KOPT-K1 (cell line): ENCODE data around the gene FBXW8.

Experiments used
- H3K27ac ChIP-seq: fragments of 200-600 bp; sonication (generic); 2 replicates; pipeline ENCODE4 v1.5.1; 2016; ENCODE audit warnings: antibody characterized with exemption, mild to moderate bottlenecking, low read depth, low read length; ENCODE audit not compliant: poor library complexity, severe bottlenecking
- H3K36me3 ChIP-seq: fragments of 200-600 bp; sonication (generic); 2 replicates; pipeline ENCODE4 v1.5.1; 2017; ENCODE audit warnings: antibody characterized with exemption, mild to moderate bottlenecking, low read length, moderate library complexity; ENCODE audit not compliant: insufficient read depth
- H3K9me3 ChIP-seq: fragments of 200-600 bp; sonication (generic); 2 replicates; pipeline ENCODE4 v1.5.1; 2017; ENCODE audit warnings: antibody characterized with exemption, low read length, mild to moderate bottlenecking; ENCODE audit not compliant: insufficient read depth, poor library complexity, severe bottlenecking

Gene FBXW8

DNA sequence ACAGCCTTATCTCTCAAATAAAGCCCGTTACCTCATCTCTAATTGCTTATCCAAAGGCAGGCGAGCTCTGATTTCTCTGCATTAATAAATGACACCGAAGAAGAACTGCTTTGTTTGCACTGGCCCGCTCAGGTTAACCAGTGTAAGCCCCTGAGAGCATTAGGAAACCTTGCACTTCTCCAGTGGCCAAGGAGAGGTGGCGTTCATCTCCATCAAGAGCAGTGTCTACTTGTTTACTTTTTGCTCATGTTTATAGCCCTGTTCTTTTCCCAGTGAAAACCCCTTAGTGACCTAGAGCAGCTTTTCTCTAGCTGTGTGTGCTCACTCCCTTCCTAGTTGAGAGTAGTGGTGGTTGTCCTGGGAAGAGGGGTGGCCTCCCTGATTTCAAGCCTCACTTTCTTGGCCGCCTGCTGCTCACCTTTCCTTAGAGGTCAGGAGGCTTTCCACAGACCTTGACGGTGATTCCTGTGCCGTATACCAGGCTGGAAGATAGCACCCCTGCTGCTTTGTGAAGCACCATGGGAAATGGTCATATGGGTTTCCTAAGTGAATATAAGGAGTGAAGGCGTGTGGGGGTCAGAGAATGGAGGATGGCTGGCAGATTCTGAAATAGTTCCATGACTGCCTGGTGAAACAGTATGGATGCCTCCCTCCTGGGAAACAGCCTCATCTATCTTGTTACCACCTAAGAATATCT, 16.6 kb downstream of the FBXW8 start:
- Histone ChIP-seq H3K36me3 (peaks cover 22% of the 10 kb centered on the region; the same call in 1 of the 2 replicates), H3K9me3 (no peaks in the 10 kb centered on the region), H3K27ac (no peak overlapping the region)

DNA sequence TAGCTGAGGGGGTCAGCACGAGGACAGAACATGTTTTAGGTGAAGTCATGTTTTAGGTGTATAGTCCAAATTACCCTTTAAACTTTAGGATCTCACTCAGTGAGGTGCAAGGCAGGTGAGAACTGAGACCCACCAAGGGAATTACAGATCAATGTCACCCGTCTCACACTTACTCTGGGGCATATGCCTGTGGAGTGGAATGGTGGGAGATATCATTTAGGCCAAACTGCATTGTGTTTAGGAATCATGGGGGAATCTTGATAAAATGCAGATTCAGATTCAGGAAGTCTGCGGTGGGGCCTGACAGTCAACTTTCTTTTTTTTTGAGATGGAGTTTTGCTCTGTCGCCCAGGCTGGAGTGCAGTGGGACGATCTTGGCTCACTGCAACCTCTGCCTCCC, 17.8 kb downstream of the FBXW8 start:
- no peak overlapping the region for H3K27ac ChIP-seq
- H3K9me3 ChIP-seq, result no peaks in the 10 kb centered on the region
- peaks cover 22% of the 10 kb centered on the region; the same call in 1 of the 2 replicates for H3K36me3 ChIP-seq

DNA sequence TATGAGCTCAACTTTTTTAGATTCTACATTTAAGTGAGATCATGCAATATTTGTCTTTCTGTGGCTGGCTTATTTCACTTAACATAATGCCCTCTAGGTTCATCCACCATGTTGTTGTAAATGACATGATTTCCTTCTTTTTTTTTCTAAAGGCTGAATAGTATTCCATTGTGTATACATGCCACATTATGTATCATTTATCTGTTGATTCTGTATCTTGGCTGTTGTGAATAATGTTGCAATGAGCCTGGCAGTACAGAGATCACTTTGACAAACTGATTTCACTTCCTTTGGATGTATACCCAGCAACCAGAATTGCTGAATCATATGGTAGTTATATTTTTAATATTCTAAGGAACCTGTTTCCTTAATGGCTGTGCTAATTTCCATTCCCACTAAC, 19.1 kb downstream of the FBXW8 start:
- no peaks in the 10 kb centered on the region for H3K9me3 ChIP-seq
- peaks cover 26% of the 10 kb centered on the region; the same call in 1 of the 2 replicates for H3K36me3 ChIP-seq
- no peak overlapping the region for H3K27ac ChIP-seq

DNA sequence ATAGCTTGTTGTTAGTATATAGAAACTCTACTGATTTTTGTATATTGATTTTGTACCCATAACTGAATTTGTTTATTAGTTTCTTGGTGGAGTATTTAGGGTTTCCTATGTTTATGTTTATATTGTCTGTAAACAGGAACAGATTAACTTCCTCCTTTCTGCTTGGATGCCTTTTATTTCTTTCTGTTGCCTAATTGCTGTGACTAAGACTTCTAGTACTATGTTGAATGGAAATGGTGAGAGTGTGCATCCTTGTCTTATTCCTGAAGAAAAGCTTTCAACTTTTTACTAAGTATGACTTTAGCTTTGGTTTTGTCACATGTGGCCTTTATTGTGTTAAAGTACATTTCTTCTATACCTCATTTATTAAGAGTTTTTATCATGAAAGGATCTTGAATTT, 20.9 kb downstream of the FBXW8 start:
- Histone ChIP-seq H3K9me3 (no peaks in the 10 kb centered on the region), H3K27ac (no peak overlapping the region), H3K36me3 (peaks cover 34% of the 10 kb centered on the region; the same call in 1 of the 2 replicates)

DNA sequence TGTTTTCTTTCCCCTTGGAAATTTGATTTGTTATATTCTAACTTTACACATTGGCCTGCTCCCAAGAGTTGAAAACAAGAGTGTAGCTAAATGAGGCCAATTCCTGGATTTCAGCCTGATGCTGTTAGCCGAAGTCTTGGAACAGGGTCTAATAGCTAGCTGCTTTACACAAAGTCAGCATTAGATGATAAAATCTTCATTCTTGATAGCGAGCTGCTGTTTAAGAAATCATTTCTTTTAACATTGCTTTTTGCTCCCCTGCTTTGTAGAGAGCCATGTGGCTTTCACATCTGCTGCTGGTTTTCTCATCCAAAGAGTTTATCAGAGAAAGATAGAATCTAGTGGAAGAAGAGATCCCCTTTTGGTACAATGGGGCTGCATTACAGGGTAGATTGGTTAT, 22.3 kb downstream of the FBXW8 start:
- Histone ChIP-seq H3K27ac (no peak overlapping the region), H3K36me3 (peaks cover 36% of the 10 kb centered on the region; the same call in 1 of the 2 replicates), H3K9me3 (no peaks in the 10 kb centered on the region)

DNA sequence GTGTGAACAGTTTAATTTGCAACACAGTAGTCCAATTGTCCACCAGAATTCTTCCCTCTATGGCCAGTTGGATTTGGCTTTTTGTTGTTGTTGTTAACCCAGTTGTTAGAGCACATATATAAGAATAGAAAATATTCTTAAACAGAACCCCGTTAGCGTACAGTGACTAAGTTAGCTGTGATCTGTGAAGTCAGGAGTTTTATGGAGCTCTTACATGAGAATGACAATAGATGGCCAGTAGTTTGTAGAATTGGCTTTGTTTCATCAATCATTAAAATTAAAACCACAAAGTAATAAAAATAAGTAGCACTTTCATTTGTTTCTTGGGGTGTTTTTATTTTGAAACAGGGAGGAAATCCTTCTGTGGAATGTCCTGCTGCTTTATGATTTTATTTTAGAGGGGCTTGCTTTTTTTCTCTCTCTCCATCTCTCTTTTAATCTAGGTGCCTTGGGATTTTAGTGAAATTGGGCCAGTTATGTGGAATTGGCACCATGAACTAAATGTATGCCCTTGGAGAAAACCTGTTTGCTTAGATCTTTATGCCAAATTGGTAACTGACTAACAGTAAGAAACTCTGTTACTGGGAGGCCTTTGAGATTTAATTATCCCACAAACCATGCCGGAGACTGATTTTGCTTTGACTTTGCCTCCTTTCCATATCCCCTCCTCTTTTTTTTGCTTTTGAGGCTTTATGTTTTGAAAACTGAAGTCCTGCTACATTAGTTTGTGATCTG, 22.9 kb downstream of the FBXW8 start:
- Histone ChIP-seq H3K9me3 (no peaks in the 10 kb centered on the region), H3K36me3 (peaks cover 30% of the 10 kb centered on the region; the same call in 1 of the 2 replicates), H3K27ac (no peak overlapping the region)

DNA sequence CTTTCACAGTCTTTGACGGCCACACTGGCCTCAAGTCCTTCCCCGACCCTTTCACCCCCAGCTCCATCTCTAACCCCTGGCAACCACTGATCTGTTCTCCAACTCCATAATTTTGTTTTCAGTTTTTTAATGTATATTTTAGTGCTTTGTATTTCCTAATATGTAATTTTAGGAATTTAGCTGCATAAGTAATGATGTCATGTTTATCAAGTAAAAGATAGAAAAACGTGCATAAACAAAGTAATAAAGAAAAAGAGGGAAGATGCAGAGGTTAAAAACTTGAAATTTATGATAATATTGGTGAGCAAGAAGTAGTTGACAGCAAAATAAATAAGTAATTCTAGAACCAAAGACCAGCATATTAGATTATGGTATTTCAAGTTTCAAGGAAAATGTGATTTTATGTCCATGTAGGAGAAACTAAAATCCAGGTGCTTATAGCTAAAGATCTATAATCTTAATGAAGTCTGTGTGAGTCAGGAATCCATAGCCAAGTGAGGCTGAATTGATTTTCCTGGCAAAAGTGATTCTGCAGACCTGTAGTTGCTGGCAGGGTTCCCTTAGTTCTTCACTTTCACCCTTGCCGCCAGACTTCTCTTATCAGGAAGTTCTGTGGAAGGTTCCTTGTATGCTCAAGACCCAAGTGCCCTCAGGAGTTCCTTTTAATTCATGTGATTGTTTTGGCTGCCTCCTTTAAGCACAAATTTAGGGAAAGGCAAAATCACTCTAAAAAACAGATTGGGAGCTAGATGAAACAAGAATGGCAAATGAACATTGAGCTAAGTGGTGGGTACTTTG, 24.4 kb downstream of the FBXW8 start:
- Histone ChIP-seq H3K9me3 (no peaks in the 10 kb centered on the region), H3K27ac (no peak overlapping the region), H3K36me3 (peaks cover 19% of the 10 kb centered on the region; the same call in 1 of the 2 replicates)

DNA sequence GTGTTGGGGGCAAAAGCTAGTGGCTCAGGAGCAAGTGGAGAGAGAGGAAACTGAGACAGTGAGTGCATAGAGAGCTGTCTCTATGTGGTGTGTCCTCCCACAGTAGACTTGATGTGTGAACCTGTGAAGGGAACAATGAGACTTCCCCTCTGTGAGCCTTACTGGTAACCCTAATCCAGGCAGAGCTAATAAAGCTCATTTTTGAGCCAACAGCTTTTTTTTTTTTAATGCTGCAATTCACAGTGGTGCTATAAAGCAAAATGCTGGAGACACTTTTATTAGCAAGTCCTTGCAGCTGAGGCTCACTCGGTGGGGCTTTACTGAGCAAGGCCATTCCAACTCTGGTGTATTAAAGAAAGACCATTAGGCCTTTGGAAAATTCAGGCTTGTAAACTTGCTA, 26.9 kb downstream of the FBXW8 start:
- Histone ChIP-seq H3K9me3 (no peaks in the 10 kb centered on the region), H3K36me3 (peaks cover 15% of the 10 kb centered on the region), H3K27ac (no peak overlapping the region)

DNA sequence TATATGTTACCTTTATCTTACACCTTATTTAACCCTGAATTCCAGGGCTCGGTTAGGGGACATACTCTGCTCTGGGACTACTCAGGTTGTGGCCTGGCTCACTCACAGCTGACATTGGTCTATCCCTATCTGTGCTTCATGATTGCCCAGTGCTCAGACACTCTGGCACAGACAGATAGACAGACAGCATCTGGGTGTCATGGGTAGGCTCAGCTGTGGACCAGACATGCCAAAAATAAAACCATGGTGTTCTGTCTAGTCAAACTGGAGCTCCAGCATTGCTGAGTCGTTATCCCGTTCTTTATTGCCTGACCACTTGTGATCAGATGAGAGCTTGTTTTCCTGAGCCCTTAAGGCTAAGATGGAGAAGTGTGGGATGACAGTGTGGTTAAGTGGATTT, 29.0 kb downstream of the FBXW8 start:
- peaks cover 10% of the 10 kb centered on the region for H3K9me3 ChIP-seq
- H3K27ac ChIP-seq, result no peak overlapping the region
- peaks cover 24% of the 10 kb centered on the region for H3K36me3 ChIP-seq

DNA sequence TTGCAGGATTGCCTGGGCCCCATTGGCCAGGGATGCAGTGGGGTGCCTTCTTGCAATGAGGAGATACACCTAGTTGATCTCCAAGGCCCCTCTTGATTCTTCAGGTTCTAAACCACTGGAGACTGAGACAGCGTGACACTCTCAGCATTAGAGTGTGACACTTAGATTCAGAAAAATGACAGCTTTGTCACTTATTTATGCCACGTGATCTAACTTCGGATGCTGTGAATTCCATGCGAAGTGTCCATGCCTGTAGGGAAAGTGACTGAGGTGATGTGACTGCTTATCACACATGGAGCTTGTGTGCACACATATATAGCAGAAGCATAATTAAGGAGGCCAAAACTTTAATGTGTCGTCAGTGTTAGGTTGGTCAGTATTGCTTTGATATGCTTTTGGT, 30.4 kb downstream of the FBXW8 start:
- Histone ChIP-seq H3K36me3 (peaks cover 31% of the 10 kb centered on the region), H3K9me3 (peaks cover 10% of the 10 kb centered on the region), H3K27ac (no peak overlapping the region)

DNA sequence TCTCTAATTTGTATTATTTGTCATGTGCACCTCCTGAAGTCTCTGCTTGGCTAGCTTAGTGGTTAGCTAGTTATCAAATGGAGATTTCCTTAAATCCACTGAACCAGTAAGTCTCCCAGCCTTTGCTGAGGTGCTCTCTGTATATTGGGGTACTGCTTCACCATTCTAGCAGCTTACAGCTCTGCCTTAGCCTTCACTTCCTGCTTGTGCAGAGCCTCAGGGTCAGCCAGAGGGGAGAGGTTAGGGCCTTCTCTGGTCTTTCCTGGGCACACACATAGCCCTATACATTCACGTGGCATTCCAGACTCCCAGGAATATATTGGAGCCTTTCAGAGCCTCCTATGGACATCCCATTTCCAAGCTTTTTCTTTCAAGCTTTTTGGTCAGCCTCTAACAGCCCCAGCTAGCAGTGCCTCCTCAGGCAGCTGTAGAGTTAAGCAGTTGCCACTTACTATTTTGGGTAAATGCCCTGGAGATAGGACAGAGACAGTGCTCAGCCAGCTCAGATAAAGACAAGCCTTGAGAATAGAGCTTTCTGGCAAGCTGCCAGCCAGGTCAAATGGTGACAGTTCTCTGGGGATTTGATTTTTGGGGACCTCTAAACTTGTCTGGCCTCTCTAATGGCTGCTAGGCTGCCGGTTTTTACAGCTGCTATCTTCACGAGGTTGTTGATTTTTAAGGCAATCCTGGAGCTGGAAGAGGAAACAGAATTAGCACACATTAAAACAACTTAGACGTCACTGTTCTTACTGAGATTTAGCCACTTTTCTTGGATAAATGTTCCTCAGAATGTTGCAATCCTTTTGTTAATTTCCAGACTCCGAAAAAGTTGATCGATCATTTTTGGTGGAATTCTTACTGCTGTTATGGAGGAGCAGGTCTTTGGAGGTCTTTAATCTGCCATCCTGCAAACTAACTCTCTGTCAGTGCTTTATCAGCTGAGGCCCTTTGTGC, 32.9 kb downstream of the FBXW8 start:
- H3K36me3 ChIP-seq, result peaks cover 37% of the 10 kb centered on the region
- no peak overlapping the region for H3K27ac ChIP-seq
- peaks cover 10% of the 10 kb centered on the region for H3K9me3 ChIP-seq

DNA sequence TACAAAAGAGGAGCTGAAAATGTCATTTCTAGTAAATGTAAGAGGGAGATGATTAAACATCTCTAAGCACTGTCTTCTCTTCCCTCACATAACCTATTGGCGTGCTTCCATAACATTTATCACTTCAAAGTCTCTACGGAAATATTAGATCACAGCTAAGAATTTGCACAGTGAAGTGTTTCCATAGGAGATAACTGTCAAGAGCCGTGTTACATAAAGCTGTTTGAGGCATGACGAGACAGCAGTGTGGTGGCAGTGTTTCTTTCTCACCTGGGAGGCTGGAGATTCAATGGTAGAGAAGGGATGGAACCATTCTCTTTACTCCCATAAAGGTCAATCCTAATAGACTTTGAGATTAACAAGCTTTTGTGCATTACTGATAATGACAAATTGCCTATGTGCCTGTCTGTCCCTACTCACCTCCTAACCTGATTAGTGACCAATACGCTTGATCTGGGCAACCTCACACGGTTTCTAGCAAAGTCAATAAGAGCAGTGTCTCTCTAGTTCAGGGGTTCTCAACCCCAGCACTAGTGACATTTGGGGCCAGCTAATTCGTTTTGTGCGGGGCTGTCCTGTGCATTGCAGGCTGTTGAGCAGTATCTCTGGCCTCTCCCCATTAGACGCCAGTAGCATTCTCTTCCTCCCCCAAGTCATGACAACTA, 35.3 kb downstream of the FBXW8 start:
- peaks cover 10% of the 10 kb centered on the region for H3K9me3 ChIP-seq
- H3K27ac ChIP-seq, result no peak overlapping the region
- peaks cover 60% of the 10 kb centered on the region for H3K36me3 ChIP-seq

DNA sequence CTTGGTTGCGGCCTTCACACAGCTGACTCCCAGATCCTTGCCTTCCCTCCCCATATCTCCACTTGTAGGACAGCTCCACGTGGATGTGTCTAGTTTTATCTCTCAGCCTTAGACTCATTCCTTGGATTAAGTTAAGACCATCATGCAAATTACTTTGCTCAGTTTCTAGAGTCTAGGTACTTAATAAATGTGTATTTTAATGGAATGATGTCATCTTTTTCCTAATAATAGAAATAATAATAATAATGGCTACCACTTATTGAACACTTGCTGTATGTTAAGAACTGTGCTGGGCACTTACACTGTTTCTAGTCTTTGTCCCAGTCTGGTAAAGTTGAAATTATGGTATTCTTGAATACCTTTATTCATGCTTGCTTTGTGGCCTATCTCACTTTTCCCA, 37.5 kb downstream of the FBXW8 start:
- Histone ChIP-seq H3K36me3 (peaks cover 61% of the 10 kb centered on the region), H3K9me3 (peaks cover 6% of the 10 kb centered on the region), H3K27ac (no peak overlapping the region)
